Left renal cortex interstitium (tissue), 4 donors: ENCODE results near the gene CADM3. TPM values are rescaled to one million over a fixed set of nuclear protein-coding genes. Genes with fewer than 3 reads are reported as not detected.

Experiments
- DNase-seq, 4 donors: peaks; one replicate each; pipeline ENCODE4 v3.0.0-alpha.2; 2013; ENCODE audit warnings: low read depth in 4 of 4, low spot score in 2 of 4, missing footprints in 1 of 4
- polyA plus RNA-seq, 4 donors: library from polyadenylated mRNA; unstranded; fragments of 120-200 nt; gene quantifications; one replicate each; pipeline ENCODE4 v1.2.1, GENCODE V29; 2013; ENCODE audit not compliant: insufficient read length in 4 of 4

The CADM3 gene
- polyA plus RNA-seq, 4 donors: 0.04 to 0.57 (median 0.09) TPM

GRCh38 chr1:159248311-159248710 is 76.9 kb downstream of the CADM3 start:
- DNase-seq: no peak

GRCh38 chr1:159250638-159251216 is 79.3 kb downstream of the CADM3 start:
- DNase-seq: no peak

Other genes with a start within 250 kb of the CADM3 start
- under 1 TPM; 0.17 to 0.29 (median 0.23) TPM for gene PYHIN1, start 240.1 kb upstream of the CADM3 start, polyA plus RNA-seq
- gene IFI16, start 161.7 kb upstream of the CADM3 start, polyA plus RNA-seq: 10 to 100 TPM; 54.9 to 66.2 (median 62.9) TPM
- under 1 TPM in 3 of 4 donors, not detected in 1; 0.17 to 0.45 (median 0.24) TPM for gene AIM2, start 94.8 kb upstream of the CADM3 start, polyA plus RNA-seq
- gene ACKR1, start 33.3 kb downstream of the CADM3 start, polyA plus RNA-seq: 1 to 10 TPM in 1 of 4 donors, under 1 TPM in 2, not detected in 1; 0.29 to 1.2 (median 0.51) TPM
- under 1 TPM; 0.27 to 0.81 (median 0.37) TPM for gene FCER1A, start 130.7 kb downstream of the CADM3 start, polyA plus RNA-seq